Ishikawa (cell line): ENCODE data around the gene CCDC61.

Experiments used
- CEBPB ChIP-seq: IDR thresholded peaks from 2 replicates; pipeline ENCODE4 v1.6.1; 2012
- CREB1 ChIP-seq: IDR thresholded peaks from 2 replicates; pipeline ENCODE4 v1.6.1; 2012; ENCODE audit warnings: low read depth
- EGR1 ChIP-seq: IDR thresholded peaks from 2 replicates; pipeline ENCODE4 v1.6.1; 2012
- EP300 ChIP-seq: IDR thresholded peaks from 2 replicates; pipeline ENCODE4 v1.6.1; 2012; ENCODE audit warnings: borderline replicate concordance
- FOXM1 ChIP-seq: IDR thresholded peaks from 2 replicates; pipeline ENCODE4 v1.6.1; 2012; ENCODE audit warnings: low read depth, borderline replicate concordance
- NFIC ChIP-seq: IDR thresholded peaks from 2 replicates; pipeline ENCODE4 v1.6.1; 2012
- RAD21 ChIP-seq: IDR thresholded peaks from 2 replicates; pipeline ENCODE4 v1.6.1; 2012; ENCODE audit warnings: low read depth
- TAF1 ChIP-seq: IDR thresholded peaks from 2 replicates; pipeline ENCODE4 v1.6.1; 2012; ENCODE audit warnings: low read depth, mild to moderate bottlenecking
- TCF12 ChIP-seq: IDR thresholded peaks from 2 replicates; pipeline ENCODE4 v1.6.1; 2012; ENCODE audit warnings: low read depth
- TEAD4 ChIP-seq: IDR thresholded peaks from 2 replicates; pipeline ENCODE4 v1.6.1; 2012
- YY1 ChIP-seq: IDR thresholded peaks from 2 replicates; pipeline ENCODE4 v1.6.1; 2012; ENCODE audit warnings: low read depth
- ZBTB7A ChIP-seq: IDR thresholded peaks from 2 replicates; pipeline ENCODE4 v1.6.1; 2012; ENCODE audit warnings: low read depth
- TF ChIP-seq, protein P1 (sequence below): IDR thresholded peaks from 2 replicates; pipeline ENCODE4 v1.6.1; 2012; ENCODE audit warnings: low read depth, mild to moderate bottlenecking
- TF ChIP-seq, protein P2 (sequence below): IDR thresholded peaks from 2 replicates; pipeline ENCODE4 v1.6.1; 2012
- TF ChIP-seq, protein P3 (sequence below): IDR thresholded peaks from 2 replicates; pipeline ENCODE4 v1.6.1; 2012

Gene CCDC61

DNA sequence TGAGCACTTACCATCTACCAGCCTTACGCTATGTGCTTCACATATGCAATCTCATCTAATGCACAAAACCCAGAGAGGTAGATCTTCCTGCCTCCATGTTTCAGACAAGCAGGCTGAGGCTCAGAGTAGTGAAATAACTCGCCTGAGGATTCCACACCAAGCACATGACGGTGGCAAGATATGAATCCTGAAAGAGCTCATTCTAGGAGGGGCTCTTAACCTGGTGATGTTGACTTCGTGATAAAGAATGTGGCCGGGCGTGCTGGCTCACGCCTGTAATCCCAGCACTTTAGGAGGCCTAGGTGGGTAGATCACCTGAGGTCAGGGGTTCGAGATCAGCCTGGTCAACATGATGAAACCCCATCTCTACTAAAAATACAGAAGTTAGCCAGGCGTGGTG is 26.6 kb upstream of the CCDC61 start:
- TF ChIP-seq, protein P1, sequence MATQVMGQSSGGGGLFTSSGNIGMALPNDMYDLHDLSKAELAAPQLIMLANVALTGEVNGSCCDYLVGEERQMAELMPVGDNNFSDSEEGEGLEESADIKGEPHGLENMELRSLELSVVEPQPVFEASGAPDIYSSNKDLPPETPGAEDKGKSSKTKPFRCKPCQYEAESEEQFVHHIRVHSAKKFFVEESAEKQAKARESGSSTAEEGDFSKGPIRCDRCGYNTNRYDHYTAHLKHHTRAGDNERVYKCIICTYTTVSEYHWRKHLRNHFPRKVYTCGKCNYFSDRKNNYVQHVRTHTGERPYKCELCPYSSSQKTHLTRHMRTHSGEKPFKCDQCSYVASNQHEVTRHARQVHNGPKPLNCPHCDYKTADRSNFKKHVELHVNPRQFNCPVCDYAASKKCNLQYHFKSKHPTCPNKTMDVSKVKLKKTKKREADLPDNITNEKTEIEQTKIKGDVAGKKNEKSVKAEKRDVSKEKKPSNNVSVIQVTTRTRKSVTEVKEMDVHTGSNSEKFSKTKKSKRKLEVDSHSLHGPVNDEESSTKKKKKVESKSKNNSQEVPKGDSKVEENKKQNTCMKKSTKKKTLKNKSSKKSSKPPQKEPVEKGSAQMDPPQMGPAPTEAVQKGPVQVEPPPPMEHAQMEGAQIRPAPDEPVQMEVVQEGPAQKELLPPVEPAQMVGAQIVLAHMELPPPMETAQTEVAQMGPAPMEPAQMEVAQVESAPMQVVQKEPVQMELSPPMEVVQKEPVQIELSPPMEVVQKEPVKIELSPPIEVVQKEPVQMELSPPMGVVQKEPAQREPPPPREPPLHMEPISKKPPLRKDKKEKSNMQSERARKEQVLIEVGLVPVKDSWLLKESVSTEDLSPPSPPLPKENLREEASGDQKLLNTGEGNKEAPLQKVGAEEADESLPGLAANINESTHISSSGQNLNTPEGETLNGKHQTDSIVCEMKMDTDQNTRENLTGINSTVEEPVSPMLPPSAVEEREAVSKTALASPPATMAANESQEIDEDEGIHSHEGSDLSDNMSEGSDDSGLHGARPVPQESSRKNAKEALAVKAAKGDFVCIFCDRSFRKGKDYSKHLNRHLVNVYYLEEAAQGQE = no peak
- TF ChIP-seq TCF12 = no peak
- TF ChIP-seq CEBPB = no peak
- TF ChIP-seq NFIC = no peak
- no peak for TF ChIP-seq RAD21
- TF ChIP-seq EGR1 = no peak
- TF ChIP-seq, protein P2, sequence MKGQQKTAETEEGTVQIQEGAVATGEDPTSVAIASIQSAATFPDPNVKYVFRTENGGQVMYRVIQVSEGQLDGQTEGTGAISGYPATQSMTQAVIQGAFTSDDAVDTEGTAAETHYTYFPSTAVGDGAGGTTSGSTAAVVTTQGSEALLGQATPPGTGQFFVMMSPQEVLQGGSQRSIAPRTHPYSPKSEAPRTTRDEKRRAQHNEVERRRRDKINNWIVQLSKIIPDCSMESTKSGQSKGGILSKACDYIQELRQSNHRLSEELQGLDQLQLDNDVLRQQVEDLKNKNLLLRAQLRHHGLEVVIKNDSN = no peak
- no peak for TF ChIP-seq TEAD4
- TF ChIP-seq, protein P3, sequence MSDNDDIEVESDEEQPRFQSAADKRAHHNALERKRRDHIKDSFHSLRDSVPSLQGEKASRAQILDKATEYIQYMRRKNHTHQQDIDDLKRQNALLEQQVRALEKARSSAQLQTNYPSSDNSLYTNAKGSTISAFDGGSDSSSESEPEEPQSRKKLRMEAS = no peak

DNA sequence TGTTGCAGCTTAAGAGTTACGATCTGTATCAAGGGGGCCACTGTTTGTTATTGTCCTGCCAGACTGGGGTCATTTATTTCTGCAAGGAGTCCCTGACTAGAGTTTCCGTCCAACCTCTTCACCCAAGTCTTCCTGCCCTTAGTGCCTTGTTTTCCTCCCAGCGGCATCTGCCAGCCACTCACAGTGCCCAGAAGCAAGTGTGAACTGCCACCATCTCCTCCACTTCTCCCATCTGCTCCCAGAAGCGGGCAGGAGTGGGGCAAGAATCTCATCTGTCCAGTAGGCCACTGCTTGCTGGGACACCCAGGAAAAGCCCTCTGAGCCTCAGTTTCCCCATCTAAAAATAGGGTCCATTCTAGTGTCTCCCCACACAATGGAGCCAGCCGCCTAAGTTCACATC is 25.6 kb upstream of the CCDC61 start:
- TF ChIP-seq, protein P2 = no peak
- TF ChIP-seq, protein P1 = no peak
- no peak for TF ChIP-seq YY1
- TF ChIP-seq TEAD4 = no peak
- no peak for TF ChIP-seq TAF1
- no peak for TF ChIP-seq CREB1
- TF ChIP-seq CEBPB = no peak
- no peak for TF ChIP-seq TCF12
- no peak for TF ChIP-seq NFIC
- TF ChIP-seq, protein P3 = no peak
- TF ChIP-seq FOXM1 = no peak
- no peak for TF ChIP-seq EP300

DNA sequence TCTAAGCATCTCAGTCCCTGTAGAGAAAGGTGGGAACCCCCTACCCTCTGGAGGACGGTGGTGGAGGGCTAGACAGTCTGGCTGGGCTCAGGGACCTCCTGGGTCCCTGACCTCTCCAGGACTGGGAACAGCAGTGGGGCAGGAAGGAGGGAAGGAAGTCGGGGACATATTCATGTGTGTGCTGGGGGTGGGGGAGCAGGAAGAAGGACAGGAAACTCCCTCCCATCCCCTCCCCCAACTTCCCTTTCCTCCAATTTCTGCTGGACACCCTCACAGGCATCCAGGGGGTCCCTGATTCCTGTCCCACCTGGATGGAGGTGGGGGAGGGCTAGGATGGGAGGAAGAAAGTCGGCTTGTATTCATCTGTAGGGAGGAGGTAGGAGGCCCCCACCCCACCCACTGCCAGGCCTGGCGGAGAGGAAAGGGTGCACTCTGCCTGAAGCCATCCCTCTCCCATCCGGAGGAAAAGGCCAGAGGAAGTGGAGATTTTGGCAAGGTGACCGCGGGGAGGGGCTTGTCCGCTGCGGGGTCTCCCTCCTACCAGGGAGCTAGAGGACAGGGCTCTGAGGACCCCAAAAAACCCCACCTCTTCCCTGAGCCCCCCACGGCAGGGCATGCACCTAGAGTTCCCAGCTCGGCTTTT is 23.9 kb upstream of the CCDC61 start:
- TF ChIP-seq EGR1 (no peak), TAF1 (no peak), ZBTB7A (no peak), EP300 (no peak), TCF12 (no peak), NFIC (no peak), TEAD4 (no peak), YY1 (no peak), FOXM1 (no peak), CEBPB (no peak), RAD21 (no peak)
- TF ChIP-seq, protein P1 = no peak
- TF ChIP-seq, protein P2 = no peak
- TF ChIP-seq, protein P3 = no peak

DNA sequence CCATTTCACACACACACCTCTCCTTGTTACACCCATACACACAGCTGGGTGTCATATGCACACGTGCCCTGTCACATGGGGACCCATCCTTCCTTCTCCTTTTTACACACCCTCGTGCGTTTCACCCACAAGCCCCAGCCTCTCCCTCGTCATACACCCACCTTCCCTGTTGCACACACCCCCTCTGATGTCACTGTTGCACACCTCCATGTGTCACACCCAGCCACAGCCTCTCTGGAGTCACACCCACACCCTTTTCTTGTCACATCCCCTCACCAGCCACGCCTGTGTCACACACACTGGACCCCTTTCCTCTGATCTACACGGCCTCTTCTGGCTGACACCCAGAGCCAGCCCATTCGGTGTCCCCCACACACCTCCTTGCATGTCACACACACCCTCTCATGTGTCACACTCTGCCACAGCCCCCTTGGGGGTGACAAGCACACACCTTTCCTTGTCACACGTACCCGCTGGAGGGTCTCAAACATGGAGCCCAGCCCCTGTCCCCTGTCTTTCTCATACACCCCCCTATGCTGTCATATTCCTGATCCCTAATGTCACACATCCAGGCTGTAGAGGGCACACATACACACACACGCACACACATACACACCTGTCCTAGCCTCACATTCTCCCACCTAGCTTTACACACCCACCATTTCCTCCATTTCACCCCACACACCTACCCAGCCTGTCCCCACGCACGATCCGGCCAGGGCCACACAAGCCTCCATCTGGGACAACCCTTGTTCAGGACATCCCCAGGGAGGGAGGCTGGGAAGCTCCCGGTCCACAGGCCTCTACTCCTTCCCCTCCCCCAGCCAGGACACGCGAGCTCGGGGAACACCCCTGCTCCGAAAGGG is 23.0 kb upstream of the CCDC61 start:
- TF ChIP-seq, protein P2 = no peak
- no peak for TF ChIP-seq YY1
